Left hindlimb (tissue), 1 donor: ENCODE data around the gene IFI27L2.
"Not testable (repeated sequence)": the region's sequence is repeated elsewhere in the genome, so short reads cannot be mapped to it uniquely, and the experiment has no call there.

Experiments used
- DNase-seq: peaks from one replicate; pipeline ENCODE4 v3.0.0-alpha.2; 2018

IFI27L2 gene, protein sequence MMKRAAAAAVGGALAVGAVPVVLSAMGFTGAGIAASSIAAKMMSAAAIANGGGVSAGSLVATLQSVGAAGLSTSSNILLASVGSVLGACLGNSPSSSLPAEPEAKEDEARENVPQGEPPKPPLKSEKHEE

DNA sequence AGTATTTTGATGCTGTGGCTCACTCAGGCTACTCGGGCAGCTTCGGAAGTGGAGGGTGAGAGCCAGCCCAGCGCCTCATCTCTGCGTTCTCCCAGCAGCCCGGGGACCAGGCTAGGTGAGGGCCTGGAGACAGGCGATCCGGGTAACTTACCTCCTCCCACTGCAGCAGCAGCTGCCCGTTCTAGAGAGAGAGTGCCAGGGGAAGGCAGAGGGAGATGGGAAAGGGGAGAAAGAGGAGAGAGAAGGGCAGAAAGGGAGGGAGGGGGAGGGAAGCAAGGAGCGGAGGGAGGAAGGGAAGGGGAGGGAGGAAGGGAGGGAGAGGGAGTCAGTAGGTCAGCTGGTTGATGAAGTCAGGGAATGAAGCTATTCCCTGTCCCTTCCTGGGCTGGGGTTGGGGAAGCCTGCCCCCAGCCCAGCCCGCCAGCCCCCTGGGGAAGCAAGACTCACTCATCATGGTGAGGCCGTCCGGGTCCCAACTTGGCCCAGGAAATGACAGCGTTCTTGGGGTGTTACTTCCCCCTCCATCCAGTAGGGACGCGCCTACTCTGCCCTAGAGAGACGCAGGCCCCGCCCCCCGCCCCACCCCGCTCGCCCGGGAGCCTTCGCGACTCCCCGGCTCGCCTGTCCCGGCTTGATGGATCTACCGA lies at the start of gene IFI27L2:
Gene IFI27L2, minus strand, starts transcription at position 494 of the 647 bp plus-strand sequence. Its CDS starts 40 bp downstream, at position 454.
- DNase-seq, result peak; percentile 88

DNA sequence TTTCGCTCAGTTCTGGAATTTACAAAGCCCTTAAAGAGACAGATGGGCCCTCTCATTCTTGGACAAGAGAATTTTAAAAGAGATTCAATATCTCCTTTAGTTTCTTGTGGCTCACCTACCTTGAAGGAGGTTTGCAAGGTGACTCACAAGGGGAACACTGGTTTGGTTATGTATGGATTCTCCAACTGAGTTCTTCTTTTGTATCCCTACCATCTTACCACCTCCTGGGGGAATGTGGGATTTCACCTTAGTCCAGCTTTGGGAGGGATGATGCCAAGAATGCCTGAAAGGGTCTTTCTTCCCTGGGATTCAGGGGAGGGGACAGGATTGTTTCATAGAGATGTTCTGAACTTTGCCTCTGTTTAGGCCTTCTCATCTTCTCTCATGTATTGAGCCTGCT lies 48.4 kb upstream of the IFI27L2 start:
- no peak for DNase-seq

DNA sequence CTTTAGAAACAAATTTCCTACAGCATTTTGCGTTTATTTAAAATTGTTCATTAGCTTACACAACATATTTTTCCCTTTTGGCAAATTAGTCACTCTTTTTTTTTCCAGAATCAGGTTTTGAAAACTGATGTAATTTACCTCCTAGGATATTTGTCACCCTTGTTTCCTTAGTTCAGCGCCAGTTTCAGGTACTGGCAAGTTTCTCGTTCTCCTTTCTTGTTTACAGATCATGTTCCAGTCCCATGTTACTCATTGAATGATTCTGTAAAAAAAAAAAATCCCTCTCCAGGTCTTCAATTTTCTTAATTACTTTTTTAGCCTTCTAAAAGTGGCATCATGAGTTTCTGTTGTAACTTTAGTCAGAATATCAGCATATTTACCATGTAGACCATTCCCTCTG lies 47.4 kb upstream of the IFI27L2 start:
- DNase-seq, result no peak

DNA sequence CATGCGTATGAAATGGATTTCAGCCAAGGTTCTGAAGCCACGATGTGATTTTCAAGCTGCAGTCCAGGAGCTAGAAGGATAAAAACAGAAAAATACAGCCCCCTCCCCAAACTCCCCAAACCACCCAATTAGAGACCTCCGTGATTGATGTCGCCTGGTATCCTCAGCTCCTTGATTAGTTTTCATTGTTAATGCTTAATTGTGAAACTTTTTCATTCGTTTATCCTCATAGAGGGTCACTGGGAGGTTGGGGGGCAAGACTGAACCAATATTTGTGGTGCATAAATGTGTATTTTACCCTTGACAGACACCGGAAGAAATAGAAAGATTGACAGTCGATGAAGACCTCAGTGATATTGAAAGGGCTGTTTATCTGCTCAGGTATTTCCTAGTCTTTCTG lies 46.3 kb upstream of the IFI27L2 start:
- DNase-seq, result no peak

DNA sequence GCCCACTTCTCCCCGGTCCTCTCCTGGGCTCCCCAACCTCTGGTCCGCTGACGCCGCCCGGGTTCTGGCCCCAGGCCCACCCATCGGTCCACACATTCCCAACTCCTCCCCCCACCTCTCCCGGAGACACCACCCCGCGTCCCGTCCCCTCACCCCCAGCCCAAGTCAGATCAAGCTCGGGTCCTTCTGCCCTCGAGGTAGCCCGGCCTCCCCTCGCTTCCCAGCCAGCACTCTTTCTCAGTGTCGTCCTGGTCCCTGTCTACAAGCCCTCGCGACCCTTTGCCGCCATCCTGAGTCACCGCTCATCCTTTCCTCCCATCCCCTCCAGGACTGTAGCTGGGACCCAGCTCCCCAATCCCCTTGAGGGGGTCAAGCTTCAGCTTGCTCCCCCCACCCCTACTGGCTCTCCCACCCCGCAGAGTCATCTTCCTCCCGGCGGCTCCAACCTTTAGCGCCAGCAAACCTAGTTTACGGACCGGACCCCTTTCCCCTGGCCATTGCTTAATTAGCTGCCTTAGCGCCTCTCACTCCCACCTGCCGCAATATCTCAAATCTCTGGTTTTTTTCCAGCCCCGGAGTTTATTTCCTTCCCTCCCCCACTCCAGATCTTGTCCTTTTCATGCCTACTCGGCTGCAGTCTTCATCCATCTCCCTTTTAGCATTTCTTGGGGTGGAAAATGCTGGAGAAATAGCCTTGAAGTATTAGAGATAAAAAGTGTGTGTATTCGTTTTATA lies 45.8 kb upstream of the IFI27L2 start:
- DNase-seq, result peak; percentile 45

DNA sequence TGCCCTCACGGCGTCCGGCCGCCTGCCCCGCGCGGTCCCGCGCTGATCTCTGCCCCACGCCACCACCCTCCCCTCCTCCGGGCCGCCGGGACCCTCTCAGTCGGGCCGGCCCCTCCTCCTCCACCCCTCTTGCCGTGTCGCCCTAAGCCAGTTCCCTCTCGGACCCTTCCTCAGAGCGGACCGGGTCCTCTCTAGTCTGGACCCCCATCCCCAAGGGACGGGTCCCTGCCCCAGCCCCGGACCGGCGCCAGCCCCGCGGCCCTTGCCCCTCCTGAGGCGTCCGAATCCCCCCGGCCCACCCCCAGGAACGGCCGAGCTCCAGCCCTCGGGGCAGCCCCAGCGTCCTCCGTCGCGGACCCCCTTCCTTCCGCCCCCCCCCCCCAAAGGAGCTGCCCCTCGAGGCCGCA lies 45.2 kb upstream of the IFI27L2 start:
- peak; percentile 35 for DNase-seq

DNA sequence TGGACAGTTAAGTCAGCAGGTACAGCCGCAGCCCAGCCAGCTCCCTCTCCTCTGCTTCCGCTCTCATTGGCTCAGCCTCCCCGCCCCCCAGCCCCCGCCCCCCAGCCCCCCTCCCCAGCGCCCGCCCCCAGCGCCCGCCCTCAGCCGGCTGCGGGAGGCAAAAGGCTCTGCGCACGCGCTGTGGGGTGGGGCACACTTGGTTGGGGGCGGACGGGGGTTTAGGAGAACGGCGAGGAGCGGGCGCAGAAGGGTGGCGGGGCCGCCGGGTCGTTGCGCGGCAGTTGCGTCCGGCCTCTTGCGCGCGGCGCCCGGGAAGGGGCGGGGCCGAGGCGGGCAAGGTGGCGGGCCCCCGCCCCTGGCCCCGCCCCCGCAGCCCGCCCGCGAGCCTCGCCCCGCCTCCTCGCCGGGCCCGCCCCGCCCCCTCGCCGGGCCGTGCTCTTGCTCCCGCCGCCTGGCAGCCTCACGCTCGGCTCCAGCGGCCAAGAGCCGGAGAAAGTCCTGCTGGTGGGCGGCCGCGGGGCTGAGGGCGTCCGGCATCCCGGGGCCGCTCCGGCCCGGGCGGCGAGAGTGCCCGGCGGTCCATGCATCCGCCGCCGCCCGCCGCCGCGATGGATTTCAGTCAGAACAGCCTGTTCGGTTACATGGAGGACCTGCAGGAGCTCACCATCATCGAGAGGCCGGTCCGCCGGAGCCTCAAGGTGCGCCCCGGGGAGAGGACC lies 44.6 kb upstream of the IFI27L2 start, which contains the start of gene PPP4R4:
Gene PPP4R4, plus strand, starts transcription at position 438 of the 719 bp plus-strand sequence. Its CDS starts 144 bp downstream, at position 582.
- peak; percentile 91 for DNase-seq

DNA sequence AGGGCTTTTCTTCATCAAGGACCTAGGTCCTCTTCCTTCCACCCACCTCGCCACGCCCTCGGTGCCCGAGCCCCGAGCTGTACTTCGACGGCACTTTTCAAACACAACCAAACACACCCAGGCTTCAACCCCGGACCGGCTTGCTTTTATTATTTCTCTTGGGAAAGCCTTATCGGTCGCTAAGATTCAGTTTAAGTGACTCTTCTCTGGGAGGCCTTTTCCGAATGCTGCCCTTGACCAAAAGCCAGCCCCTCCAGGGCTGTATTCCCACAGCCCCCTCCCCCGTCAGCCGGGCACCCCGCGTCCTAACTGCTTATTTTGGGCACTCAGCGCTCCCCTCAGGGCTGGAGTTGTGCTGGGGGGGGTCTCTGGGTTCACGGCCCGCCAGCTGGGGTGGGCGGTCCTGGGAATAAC lies 44.1 kb upstream of the IFI27L2 start:
- no peak for DNase-seq

DNA sequence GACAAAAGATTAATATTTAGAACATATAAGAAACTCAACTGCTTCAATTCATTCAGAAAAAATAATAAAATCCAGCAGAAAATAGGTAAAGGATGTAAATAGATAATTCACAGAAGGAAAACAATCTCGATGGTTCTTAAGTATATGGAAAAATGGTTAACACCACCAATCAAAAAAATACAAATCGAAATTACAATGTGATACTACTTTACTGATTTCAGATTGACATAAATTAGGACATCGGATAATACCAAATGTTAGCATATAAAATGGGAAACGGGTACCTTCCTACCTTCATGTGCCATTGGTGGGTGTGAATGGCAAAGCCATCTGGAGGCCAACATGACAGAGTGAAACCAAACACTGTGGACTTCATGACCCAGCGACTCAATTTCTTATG lies 43.1 kb upstream of the IFI27L2 start:
- DNase-seq, result no peak

DNA sequence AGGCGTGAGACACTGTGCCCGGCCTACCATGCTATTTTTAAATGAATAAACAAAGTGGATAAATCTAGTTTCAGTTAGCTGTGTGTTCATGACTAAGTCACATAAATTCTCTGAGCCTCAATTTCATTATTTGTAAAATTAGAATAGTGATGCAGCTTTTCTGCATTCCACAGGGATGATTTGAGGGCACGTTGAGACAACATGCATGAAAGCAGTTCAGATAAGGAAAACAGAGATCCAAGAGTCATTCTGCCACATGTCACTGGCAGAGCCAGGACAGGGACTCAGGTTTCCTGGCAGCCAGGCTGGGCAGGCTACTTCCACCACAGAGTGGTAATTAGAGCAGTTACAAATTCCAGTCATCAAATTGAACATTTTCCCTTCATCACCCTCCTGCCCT lies 41.8 kb upstream of the IFI27L2 start:
- no peak for DNase-seq

DNA sequence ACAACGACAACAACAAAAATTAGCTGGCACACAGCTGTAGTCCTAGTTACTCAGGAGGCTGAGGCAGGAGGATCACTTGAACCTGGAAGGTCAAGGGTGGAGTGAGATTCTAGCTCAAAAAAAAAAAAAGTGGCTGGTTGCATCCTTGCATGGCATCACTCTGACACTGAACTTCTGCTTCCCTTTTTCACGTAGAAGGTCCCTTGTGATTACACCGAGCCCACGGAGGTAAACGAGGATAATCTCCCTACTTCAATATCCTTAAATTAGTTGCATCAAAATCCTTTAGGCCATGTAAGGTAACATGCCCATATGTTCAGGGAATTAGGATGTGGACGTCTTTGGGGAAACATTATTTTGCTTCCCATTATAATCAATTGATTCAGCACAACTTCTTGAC lies 40.7 kb upstream of the IFI27L2 start:
- DNase-seq, result no peak

DNA sequence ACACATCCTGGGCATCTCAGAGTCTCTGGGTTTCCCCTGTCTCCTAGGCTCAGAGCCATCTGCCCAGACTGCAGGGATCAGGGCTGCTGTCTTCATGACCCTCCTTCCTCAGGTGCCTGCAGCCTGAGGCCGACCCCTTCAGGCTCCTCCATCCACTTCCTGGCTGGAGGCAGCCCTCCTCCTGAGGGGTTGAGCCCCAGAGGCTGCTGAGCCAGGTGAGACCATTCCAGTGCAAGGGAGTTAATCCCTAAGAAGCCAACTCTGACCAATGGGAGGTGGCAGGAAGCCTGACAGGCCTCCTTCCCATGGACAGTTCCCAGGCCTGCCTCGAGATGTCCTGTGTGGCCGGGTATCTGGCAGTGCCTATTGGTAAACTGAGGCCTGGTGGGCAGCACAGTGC lies 36.3 kb upstream of the IFI27L2 start:
- no peak for DNase-seq

DNA sequence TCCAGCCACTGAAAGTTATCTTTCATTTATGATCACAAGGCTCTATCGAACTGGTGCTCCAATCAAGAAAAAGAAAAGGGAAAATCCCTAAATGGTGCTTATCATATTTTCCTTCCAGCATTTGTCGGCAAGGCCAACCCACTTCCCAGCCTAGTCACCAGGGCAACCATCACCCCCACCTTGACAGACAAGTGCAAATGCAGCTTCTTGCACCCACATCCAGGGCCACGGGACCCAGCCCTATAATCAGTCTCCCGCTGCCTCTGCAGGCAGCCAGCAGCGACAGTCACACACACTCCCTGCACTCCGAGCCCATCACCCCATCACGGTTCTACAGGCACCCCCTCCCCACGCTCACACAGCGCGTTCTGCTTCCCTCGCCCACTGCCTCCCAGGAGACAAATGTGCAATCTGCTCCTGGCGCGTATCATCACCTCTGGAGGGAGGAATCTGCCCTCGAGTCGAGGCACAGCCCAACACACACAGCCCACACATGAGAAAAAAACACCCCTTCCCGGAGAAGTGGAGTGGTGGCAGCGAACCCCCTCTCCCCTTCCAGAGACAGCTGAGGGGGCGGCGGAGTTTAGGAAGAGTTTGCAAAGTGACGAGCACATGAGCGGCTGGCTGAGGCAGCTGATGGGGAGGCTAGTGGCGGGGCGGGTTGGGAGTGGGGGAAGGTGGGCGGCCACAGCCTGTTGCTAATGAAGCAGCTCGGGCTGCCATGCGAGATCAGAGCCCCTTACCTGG lies 35.5 kb upstream of the IFI27L2 start:
- peak; percentile 42 for DNase-seq

DNA sequence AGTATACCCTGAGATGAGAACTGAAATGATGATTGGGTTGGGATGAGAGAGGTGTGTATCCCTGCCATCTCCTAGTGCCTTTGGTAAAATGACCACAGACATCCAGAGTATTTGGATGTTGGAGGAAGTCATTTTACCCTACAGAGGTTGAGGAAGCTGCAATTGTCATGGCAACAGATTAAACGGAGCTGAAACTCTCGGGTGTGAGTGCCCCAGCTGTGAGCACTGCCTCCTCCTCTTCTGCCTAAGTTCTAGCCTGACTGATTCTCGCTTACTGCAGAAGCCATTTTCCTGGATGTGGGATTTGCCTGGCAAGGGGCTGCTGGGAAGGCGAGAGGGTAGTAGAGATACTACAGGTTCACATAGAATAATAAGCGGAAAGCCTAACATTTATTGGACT lies 34.4 kb upstream of the IFI27L2 start:
- DNase-seq, result no peak

DNA sequence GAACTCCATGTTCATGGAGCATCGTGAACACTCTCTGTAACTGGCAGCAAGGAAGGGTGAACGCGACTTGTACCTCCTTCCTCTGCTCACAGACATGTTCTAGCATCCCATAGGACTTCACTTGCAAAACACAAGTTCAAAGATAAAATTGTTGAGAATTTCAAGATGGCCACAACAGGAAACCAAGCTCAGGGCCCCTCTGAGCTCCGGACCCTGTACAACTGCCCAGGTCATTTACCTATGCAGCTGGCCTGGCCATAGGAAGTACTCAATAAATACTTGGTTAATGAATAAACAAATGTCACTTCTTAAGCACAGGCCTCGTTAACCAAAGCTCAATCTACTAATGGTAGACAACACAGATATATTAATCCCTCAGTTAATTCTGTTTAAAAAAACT lies 33.1 kb upstream of the IFI27L2 start:
- DNase-seq, result no peak

DNA sequence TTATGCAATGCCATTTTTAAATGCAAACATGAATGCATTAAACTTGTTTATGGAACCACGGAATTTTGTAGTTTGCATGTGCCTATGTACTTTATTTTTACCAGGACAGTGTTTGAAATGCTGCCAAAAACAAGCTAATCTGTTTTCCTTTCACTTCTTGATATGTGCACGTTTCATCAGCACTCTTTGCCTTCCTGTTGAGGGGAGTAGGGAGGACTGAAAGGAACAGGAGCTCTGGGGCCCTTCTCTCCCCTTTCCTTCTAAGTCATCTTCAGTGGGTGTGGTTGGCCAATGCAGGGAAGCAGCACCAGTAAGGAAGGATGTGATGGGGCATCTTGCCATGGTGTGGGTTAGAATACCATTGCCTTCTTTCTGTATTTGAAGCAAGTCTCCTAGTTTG lies 32.6 kb upstream of the IFI27L2 start:
- DNase-seq, result no peak

DNA sequence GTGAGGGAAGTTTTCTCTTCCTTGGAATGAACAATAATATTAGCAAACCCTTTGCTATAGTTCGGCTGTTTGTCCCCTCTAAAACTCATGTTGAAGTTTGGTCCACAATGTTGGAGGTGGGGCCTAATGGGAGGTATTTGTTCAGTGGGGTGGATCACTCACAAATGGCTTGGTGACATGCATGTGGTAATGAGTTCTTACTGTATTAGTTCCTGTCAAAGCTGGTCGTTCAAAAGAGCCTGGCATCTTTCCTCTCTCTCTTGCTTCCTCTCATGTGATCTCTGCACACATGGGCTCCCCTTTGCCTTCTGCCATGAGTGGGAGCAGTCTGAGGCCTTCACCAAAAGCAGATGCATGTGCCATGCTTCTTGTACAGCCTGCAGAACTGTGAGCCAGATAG lies 31.7 kb upstream of the IFI27L2 start:
- DNase-seq, result no peak

DNA sequence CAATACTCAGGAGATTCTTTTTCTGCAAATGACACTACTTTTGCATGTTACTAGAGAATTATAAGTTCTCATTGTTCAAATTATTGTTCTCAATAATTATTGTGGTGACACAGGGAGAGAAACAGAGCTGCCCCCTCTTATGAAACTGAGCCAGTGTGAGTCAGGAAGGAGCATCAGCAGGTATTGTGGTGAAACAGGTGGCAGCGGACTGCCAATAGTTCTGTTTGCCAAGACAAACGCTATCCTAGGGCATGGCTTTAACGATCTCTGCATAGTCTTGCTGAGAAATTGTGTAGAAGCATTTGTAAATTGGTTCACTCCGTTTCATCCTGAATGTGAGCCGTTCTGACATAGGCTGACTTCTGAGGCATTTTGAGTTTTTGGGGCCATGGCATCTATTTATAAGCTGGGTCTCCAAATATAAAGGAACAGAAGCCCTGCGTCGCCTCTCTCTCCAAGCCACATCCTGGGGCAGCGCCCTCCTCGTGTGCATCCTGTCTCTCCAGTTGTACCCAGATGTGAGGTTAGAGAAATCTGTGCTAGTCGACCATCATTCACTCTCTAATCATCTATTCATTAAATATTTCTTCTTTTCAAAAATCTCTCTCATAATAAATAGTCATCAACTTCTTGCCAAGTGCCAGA lies 29.0 kb upstream of the IFI27L2 start:
- DNase-seq, result no peak

DNA sequence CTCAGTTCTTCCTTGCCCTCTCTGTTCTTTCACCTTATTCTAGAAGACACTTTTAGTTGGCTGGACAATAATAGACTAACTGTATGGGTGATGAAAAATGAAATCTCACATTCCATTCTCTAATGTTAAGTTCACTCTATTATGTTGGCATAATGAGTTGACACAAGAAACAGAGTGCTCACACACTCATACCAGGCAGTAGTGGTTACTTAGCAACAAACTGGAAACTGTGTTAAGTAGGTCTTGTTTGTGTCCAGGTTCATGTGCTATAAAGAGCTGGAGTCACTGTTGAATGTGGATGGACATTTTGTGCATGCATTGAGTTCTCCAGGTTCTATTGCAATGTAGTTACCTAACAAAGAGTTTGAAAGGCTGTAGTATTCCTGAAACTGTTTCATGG lies 27.8 kb upstream of the IFI27L2 start:
- no peak for DNase-seq

DNA sequence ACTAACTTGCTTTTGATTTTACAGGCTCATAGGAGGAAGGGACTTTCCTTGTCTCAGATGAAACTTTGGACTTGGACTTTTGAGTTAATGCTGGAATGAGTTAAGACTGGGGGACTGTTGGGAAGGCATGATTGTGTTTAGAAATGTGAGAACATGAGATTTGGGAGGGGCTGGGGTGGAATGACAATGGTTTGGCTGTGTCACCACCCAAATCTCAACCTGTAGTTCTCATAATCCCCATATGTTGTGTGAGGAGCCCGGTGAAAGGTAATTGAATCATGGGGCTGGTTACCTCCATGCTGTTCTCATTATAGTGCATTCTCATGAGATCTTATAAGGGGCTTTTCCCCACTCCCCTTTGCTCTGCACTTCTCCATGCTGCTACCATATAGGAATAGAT lies 26.7 kb upstream of the IFI27L2 start:
- DNase-seq, result not testable (repeated sequence)

DNA sequence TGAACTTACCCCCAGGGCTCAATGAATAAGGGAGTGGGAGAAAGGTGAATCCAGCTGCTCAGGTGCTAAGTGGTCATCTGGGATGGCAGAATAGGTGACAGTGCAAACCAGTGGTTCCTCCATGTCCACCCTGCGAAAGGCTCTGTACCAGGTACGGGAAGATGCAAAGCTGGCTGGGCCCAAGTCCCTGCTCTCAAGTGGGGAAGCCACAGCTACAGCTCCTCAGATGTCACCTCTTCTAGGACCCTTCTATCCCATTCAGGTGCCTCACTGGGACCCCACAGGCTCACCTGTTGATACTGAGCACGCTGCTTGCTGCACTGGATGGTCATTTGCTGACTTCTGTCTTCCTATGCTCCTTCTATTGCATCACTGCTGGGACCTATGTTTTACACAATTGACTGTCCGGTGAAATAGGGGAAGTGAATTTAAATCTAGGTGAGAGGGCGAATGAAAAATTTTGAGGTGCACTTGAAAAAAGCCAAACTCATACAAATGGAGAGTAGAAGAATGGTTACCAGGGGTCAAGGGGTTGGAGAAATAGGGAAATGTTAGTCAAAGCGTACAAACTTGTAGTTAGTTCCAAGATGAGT lies 24.4 kb upstream of the IFI27L2 start:
- no peak for DNase-seq

DNA sequence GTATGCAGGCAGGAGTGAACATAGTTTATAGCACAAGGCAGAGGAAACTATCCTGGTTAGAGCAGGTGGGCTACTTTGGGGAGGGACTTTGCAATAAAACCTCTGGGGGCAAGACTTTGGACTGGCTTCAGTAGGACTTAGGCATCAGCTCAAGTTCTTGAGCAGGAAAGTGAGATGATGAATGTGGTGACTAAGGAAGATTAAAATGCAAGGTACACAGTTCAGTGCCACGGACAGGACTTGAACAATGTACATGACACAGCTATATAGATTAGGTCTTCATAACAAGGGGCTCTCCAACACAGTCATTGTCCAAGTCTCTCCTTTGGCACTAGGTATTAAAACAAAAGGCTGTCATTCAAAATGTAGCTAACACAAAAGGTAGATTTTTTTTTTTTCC lies 23.3 kb upstream of the IFI27L2 start:
- no peak for DNase-seq
